ENCODE measurements around the gene FHAD1. TPM values are rescaled to one million over a fixed set of nuclear protein-coding genes. Genes with fewer than 3 reads are reported as not detected.

FHAD1 gene
- total RNA-seq, 1 experiment from 2014 or later, result 0.47 TPM

GRCh38 chr1:15261155-15262002 lies 14.4 kb downstream of the FHAD1 start:
- H3K27ac ChIP-seq, result no peak overlapping the region
- H3K9me3 ChIP-seq (replicated peaks), result no peaks in the 10 kb centered on the region; the same call in none of the 2 replicates
- no peak overlapping the region for H3K4me3 ChIP-seq
- DNase-seq (ENCODE audit: low read depth in 1 of 2, low spot score in 2 of 2), result no peak
- H3K36me3 ChIP-seq, result no peaks in the 10 kb centered on the region
- H3K4me1 ChIP-seq (replicated peaks), result peaks cover 20% of the 10 kb centered on the region
- H3K27me3 ChIP-seq (replicated peaks), result no peaks in the 10 kb centered on the region

GRCh38 chr1:15262003-15262377 lies 15.0 kb downstream of the FHAD1 start:
- no peak overlapping the region for H3K27ac ChIP-seq
- no peaks in the 10 kb centered on the region for H3K36me3 ChIP-seq
- no peak for DNase-seq (ENCODE audit: low read depth in 1 of 2, low spot score in 2 of 2)
- H3K27me3 ChIP-seq (replicated peaks), result no peaks in the 10 kb centered on the region
- H3K4me1 ChIP-seq (replicated peaks), result peaks cover 20% of the 10 kb centered on the region
- H3K4me3 ChIP-seq, result no peak overlapping the region
- no peaks in the 10 kb centered on the region; the same call in none of the 2 replicates for H3K9me3 ChIP-seq (replicated peaks)

- DNase-seq (ENCODE audit: low read depth in 1 of 2, low spot score in 2 of 2), result no peak
- Histone ChIP-seq H3K27me3 (replicated peaks) (no peaks in the 10 kb centered on the region), H3K36me3 (no peaks in the 10 kb centered on the region), H3K4me1 (replicated peaks) (peaks cover 20% of the 10 kb centered on the region), H3K27ac (no peak overlapping the region), H3K4me3 (no peak overlapping the region), H3K9me3 (replicated peaks) (no peaks in the 10 kb centered on the region; the same call in none of the 2 replicates)
Measured at GRCh38 chr1:15262706-15263105, 15.7 kb downstream of the FHAD1 start.

- Histone ChIP-seq H3K27ac (no peak overlapping the region), H3K27me3 (replicated peaks) (no peaks in the 10 kb centered on the region), H3K4me1 (replicated peaks) (peaks cover 13% of the 10 kb centered on the region), H3K36me3 (no peaks in the 10 kb centered on the region), H3K4me3 (no peak overlapping the region), H3K9me3 (replicated peaks) (no peaks in the 10 kb centered on the region; the same call in none of the 2 replicates)
- no peak for DNase-seq (ENCODE audit: low read depth in 1 of 2, low spot score in 2 of 2)
Measured at GRCh38 chr1:15264769-15265168, 17.7 kb downstream of the FHAD1 start.

- H3K4me3 ChIP-seq, result no peak overlapping the region
- peaks cover 4% of the 10 kb centered on the region for H3K4me1 ChIP-seq (replicated peaks)
- H3K36me3 ChIP-seq, result no peaks in the 10 kb centered on the region
- no peak overlapping the region for H3K27ac ChIP-seq
- H3K27me3 ChIP-seq (replicated peaks), result no peaks in the 10 kb centered on the region
- H3K9me3 ChIP-seq (replicated peaks), result no peaks in the 10 kb centered on the region
- no peak for DNase-seq (ENCODE audit: low read depth in 1 of 2, low spot score in 2 of 2)
Measured at GRCh38 chr1:15271196-15271595, 24.2 kb downstream of the FHAD1 start.

GRCh38 chr1:15272009-15272781 lies 25.2 kb downstream of the FHAD1 start:
- Histone ChIP-seq H3K36me3 (no peaks in the 10 kb centered on the region), H3K9me3 (replicated peaks) (no peaks in the 10 kb centered on the region), H3K4me3 (no peak overlapping the region), H3K27me3 (replicated peaks) (no peaks in the 10 kb centered on the region), H3K4me1 (replicated peaks) (peaks cover 4% of the 10 kb centered on the region), H3K27ac (no peak overlapping the region)
- DNase-seq (ENCODE audit: low read depth in 1 of 2, low spot score in 2 of 2), result peak; percentile 68 to 74

GRCh38 chr1:15272782-15273127 lies 25.7 kb downstream of the FHAD1 start:
- DNase-seq (ENCODE audit: low read depth in 1 of 2, low spot score in 2 of 2), result no peak
- Histone ChIP-seq H3K4me1 (replicated peaks) (peaks cover 4% of the 10 kb centered on the region), H3K36me3 (no peaks in the 10 kb centered on the region), H3K27me3 (replicated peaks) (no peaks in the 10 kb centered on the region), H3K9me3 (replicated peaks) (no peaks in the 10 kb centered on the region), H3K27ac (no peak overlapping the region), H3K4me3 (no peak overlapping the region)

- Histone ChIP-seq H3K27ac (no peak overlapping the region), H3K9me3 (replicated peaks) (no peaks in the 10 kb centered on the region), H3K4me1 (replicated peaks) (peaks cover 4% of the 10 kb centered on the region), H3K27me3 (replicated peaks) (no peaks in the 10 kb centered on the region), H3K4me3 (no peak overlapping the region), H3K36me3 (no peaks in the 10 kb centered on the region)
- no peak for DNase-seq (ENCODE audit: low read depth in 1 of 2, low spot score in 2 of 2)
Measured at GRCh38 chr1:15273274-15273673, 26.3 kb downstream of the FHAD1 start.

GRCh38 chr1:15275921-15276683 lies 29.1 kb downstream of the FHAD1 start:
- Histone ChIP-seq H3K9me3 (replicated peaks) (no peaks in the 10 kb centered on the region), H3K27me3 (replicated peaks) (no peaks in the 10 kb centered on the region), H3K36me3 (no peaks in the 10 kb centered on the region), H3K4me3 (no peak overlapping the region), H3K4me1 (replicated peaks) (peaks cover 4% of the 10 kb centered on the region), H3K27ac (no peak overlapping the region)
- no peak for DNase-seq (ENCODE audit: low read depth in 1 of 2, low spot score in 2 of 2)

GRCh38 chr1:15276691-15277446 lies 29.8 kb downstream of the FHAD1 start:
- H3K36me3 ChIP-seq, result no peaks in the 10 kb centered on the region
- peaks cover 4% of the 10 kb centered on the region for H3K4me1 ChIP-seq (replicated peaks)
- DNase-seq (ENCODE audit: low read depth in 1 of 2, low spot score in 2 of 2), result peak in 1 of 2 experiments; percentile 17
- H3K27ac ChIP-seq, result no peak overlapping the region
- H3K9me3 ChIP-seq (replicated peaks), result no peaks in the 10 kb centered on the region
- no peaks in the 10 kb centered on the region for H3K27me3 ChIP-seq (replicated peaks)
- no peak overlapping the region for H3K4me3 ChIP-seq

GRCh38 chr1:15277447-15277838 lies 30.4 kb downstream of the FHAD1 start:
- Histone ChIP-seq H3K27ac (no peak overlapping the region), H3K9me3 (replicated peaks) (no peaks in the 10 kb centered on the region), H3K4me3 (no peak overlapping the region), H3K4me1 (replicated peaks) (peaks cover under 1% of the 10 kb centered on the region), H3K36me3 (no peaks in the 10 kb centered on the region), H3K27me3 (replicated peaks) (no peaks in the 10 kb centered on the region)
- peak in 1 of 2 experiments; percentile 18 for DNase-seq (ENCODE audit: low read depth in 1 of 2, low spot score in 2 of 2)

GRCh38 chr1:15277933-15278332 lies 30.9 kb downstream of the FHAD1 start:
- H3K36me3 ChIP-seq, result no peaks in the 10 kb centered on the region
- DNase-seq (ENCODE audit: low read depth in 1 of 2, low spot score in 2 of 2), result no peak
- peaks cover 3% of the 10 kb centered on the region for H3K4me1 ChIP-seq (replicated peaks)
- H3K27ac ChIP-seq, result no peak overlapping the region
- H3K27me3 ChIP-seq (replicated peaks), result no peaks in the 10 kb centered on the region
- no peak overlapping the region for H3K4me3 ChIP-seq
- no peaks in the 10 kb centered on the region for H3K9me3 ChIP-seq (replicated peaks)

- no peaks in the 10 kb centered on the region for H3K27me3 ChIP-seq (replicated peaks)
- DNase-seq (ENCODE audit: low read depth in 1 of 2, low spot score in 2 of 2), result no peak
- no peaks in the 10 kb centered on the region for H3K36me3 ChIP-seq
- no peak overlapping the region for H3K4me3 ChIP-seq
- H3K9me3 ChIP-seq (replicated peaks), result no peaks in the 10 kb centered on the region
- H3K27ac ChIP-seq, result no peak overlapping the region
- H3K4me1 ChIP-seq (replicated peaks), result peaks cover 21% of the 10 kb centered on the region
Measured at GRCh38 chr1:15279576-15280230, 32.7 kb downstream of the FHAD1 start.
